ENCODE data around the gene C17orf107.

C17orf107 gene

DNA sequence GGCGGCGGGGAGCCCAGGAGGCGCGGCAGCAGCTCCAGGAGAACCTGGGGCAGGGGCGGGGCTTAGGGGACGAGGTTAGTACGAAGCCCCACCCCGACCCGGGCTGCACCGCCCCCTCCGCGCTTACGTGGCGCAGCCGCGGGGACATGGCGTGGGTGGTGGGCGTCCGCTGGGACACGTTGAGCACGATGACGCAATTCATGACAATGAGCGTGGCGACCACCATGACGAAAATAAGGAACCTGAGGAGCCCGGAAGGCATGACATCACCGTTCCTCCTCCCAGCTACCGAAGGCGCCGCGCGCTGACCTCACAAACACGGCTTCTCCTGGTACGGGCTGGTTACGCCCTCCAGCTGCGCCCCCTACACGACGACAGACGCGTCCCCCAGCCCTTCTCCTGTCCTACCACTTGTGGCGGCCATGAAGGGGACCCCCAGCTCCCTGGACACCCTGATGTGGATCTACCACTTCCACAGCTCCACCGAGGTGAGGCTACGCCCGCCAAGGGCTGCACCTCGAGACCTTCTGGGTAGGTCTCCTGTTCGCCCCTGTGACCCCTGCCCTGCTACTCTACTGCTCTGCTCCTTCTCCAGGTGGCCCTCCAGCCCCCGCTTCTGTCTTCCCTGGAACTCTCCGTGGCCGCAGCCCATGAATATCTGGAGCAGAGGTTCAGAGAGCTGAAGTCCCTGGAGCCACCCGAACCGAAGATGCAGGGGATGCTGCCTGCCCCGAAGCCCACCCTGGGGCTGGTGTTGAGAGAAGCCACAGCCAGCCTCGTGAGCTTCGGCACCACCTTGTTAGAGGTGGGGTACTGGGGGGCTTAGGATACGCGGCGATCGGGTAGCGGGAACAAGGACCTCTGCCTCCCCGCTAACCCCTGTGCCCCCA, at the start of gene C17orf107:
TSS of gene C17orf107 (plus strand) at position 196 of the 890 bp plus-strand sequence. CDS start at position 423, 227 bp downstream.
- TF ChIP-seq GATA2 (IDR thresholded peaks at IDR 0.05; ENCODE audit: low read depth, low read length) (no peak), GATA3 (IDR thresholded peaks at IDR 0.05; ENCODE audit: low read depth, low read length) (no peak)

DNA sequence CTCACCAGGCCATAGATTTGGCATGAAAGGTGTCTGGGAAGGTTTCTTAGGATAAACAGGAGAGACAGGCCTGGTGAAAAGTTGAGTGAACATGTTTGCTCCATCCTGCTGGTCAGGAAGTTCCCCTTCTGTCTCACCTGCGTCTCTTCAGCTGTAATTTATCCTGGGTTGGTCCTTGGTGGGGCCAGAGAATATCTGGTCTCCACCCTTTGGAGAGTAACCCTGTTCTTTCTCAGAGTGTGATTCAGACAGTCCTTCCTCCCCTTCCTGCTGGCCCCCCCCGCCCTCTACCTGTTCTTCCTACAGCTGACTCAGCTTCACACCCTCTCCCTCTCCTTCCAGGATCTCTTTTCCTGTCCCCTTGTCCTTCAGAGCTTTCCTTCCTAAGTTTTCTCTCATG, 49.1 kb upstream of the C17orf107 start:
- TF ChIP-seq GATA3 (IDR thresholded peaks at IDR 0.05; ENCODE audit: low read depth, low read length): no peak
- no peak for TF ChIP-seq GATA2 (IDR thresholded peaks at IDR 0.05; ENCODE audit: low read depth, low read length)

DNA sequence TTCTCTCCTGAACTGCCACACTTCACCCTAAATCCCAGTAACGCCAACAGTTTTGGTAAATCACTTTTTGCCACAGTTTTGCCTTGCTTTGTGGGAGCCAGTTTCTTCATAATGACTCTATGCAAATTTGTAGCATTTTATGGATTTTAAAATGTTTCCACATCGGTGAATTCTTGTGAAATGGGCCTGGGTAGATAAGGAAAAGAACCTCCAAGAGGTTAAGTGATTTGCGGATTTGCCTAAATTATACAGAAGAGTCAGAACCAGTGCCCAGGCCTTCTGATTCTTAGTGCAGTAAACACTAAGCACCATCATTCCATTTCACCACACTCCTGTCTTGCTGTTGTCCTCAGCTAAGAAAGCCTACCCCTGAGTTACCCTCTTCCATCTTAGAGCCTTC, 48.3 kb upstream of the C17orf107 start:
- TF ChIP-seq GATA2 (IDR thresholded peaks at IDR 0.05; ENCODE audit: low read depth, low read length): no peak
- TF ChIP-seq GATA3 (IDR thresholded peaks at IDR 0.05; ENCODE audit: low read depth, low read length): no peak

DNA sequence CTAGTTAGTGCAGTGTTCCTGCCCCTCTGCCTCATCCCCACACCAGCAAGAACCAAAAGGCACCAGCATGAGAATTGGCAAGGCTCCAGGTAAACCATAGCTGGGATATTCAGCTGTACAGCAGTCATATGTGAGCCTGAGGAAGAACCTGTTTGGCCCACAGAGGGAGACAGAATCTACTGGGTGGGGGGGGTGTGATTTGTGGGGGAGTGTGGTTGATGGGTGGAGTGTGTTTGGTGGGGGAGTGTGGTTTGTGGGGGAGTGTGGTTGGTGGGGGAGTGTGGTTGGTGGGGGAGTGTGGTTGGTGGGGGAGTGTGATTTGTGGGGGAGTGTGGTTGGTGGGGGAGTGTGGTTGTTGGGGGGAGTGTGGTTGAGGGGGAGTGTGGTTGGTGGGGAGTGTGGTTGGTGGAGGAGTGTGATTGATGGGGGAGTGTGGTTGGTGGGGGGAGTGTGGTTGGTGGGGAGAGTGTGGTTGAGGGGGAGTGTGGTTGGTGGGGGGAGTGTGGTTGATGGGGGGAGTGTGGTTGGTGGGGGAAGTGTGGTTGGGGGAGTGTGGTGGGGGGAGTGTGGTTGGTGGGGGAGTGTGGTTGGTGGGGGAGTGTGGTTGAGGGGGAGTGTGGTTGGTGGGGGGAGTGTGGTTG, 46.6 kb upstream of the C17orf107 start:
- TF ChIP-seq GATA2 (IDR thresholded peaks at IDR 0.05; ENCODE audit: low read depth, low read length) (no peak), GATA3 (IDR thresholded peaks at IDR 0.05; ENCODE audit: low read depth, low read length) (no peak)

DNA sequence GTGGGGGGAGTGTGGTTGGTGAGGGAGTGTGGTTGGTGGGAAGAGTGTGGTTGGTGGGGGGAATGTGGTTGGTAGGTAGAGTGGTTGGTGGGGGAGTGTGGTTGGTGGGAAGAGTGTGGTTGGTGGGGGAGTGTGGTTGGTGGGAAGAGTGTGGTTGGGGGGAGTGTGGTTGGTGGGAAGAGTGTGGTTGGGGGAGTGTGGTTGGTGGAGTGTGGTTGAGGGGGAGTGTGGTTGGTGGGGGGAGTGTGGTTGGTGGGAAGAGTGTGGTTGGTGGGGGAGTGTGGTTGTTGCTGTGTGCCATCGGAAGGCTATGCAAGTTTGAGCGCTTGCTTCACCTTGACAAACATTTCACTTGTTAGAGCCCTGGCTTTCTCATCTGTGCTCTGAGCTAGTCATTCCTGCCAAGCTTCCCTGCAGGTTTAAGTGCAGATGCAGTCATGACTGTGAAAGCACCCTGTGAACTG, 46.1 kb upstream of the C17orf107 start:
- TF ChIP-seq GATA2 (IDR thresholded peaks at IDR 0.05; ENCODE audit: low read depth, low read length) (no peak), GATA3 (IDR thresholded peaks at IDR 0.05; ENCODE audit: low read depth, low read length) (no peak)

DNA sequence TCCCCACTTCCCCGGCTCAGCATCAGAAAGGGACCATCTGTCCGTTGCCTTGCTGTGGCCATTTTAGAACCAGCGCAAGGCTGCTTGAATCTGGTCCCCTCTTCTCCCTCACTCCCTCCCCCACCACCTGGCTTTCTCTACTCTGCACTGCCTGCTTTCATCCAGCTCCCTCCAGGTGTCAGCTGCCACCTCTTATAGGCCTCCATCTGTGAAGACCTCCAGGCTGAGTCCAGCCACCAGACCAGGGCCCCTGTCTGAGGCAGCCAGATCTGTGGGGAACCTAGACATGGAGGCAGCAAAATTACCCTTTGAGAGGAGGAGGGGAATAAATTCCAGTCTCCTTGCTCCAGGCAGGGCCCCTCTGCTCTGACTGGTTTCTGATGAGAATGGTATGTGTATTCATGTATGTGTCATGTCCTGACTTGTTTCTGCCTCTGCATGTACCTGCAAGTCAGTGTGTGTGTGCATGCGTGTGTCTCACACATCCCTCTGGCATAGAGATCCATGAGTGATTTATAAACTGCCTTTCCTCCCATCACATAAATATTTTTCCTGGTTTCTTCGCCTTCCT, 45.1 kb upstream of the C17orf107 start:
- TF ChIP-seq GATA2 (IDR thresholded peaks at IDR 0.05; ENCODE audit: low read depth, low read length) (no peak), GATA3 (IDR thresholded peaks at IDR 0.05; ENCODE audit: low read depth, low read length) (no peak)

DNA sequence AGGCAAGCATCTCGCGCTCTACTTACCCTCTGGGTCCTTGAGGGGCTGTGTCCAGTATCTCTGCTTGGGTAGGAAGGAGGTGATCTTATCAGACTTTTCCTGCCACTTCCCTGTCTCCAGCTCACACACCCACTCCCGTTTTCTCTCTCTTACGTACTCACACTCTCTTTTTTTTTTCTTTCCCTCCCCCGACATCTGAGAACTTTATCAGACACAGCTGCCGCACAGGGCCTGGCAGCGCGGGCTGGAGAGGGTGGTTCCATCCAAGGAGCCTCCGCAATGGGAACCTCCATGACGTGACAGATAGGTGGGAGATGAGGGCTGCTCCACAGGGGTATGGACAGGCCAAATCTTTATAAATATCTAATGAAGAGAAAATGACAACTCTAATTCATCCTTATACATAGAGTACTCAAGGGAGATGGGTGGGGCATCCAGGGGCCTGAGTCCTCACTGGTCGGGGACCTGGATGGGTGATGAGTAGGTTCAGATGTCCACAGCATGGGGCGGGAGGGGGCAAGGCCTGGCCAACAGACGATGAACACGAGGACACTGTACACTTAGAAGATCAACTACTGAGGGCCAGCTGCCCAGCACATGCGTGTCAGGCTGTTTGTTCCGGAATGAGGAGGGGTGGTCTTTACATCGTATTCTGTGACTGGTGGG, 42.9 kb upstream of the C17orf107 start:
- TF ChIP-seq GATA3 (IDR thresholded peaks at IDR 0.05; ENCODE audit: low read depth, low read length) (no peak), GATA2 (IDR thresholded peaks at IDR 0.05; ENCODE audit: low read depth, low read length) (no peak)

DNA sequence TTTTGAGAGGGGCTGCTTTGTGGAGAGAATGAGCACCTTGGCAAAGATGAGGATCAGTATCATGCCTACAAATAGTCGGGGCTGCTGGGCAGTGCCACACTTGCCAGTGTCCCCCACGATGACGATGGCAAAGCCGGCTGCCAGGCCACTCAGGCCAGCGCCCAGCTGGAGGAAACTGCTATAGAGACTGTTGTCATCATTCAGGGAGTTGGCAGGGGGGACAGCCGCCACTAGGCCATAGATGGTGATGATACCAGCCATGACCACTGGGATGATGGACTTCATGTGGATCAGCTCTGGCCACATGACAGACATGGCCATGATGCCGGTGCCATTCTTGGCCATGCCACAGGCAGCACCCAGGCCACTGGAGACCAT, 42.4 kb upstream of the C17orf107 start:
- TF ChIP-seq GATA2 (IDR thresholded peaks at IDR 0.05; ENCODE audit: low read depth, low read length) (no peak), GATA3 (IDR thresholded peaks at IDR 0.05; ENCODE audit: low read depth, low read length) (no peak)

DNA sequence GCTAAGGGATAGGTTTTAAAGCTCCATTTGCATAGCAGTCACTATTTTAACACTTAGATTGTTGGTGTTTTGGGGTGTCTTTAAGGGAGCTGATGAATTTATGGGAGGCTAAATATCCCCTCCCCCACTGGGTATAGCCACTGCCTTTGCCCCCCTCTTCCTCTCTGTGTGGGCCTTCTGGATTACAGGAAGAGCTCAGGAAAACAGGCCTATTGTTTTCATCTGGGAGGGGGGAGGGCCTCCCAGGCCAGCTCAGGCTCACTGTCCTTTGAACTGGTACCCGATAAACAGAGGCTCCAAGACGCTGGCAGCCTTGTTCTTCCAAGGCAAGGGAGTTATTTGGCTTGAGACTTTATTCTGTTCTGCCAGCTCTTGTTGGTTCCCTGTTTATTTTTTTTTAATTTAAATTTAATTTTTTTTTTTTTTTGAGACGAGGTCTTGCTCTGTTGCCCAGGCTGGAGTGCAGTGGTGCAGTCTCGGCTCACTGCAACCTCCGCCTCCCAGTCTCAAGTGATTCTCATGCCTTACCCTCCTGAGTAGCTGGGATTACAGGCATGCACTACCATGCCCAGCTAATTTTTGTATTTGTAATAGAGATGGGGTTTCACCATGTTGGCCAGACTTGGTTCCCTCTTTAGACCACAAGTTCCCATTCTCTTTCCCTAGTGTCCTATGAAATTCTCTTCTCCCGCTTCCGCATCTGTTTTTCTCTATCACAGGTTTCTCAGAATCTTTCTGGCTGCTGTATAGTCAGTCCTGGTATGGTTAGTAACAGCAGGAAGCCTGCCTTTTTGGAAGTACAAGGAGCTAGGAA, 41.1 kb upstream of the C17orf107 start:
- TF ChIP-seq GATA3 (IDR thresholded peaks at IDR 0.05; ENCODE audit: low read depth, low read length) (no peak), GATA2 (IDR thresholded peaks at IDR 0.05; ENCODE audit: low read depth, low read length) (no peak)

DNA sequence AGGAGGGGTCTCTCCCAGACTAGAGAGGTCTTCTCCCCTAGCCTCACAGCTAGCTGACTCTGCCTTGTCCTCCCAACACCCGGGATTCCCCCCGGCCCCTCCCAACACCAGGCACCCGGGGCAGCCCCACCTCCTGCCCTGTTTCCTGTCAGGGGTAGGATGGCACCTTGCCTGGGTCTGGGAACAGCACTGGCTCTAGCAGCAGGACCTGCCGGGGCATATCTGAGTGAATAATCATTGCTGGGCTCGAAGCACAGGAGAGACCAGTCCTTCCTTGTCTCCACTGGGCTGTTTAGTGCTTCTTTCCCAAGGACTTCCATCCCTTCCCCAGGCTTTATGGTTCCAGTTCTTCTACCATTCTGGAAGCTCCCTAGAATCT, 40.5 kb upstream of the C17orf107 start:
- TF ChIP-seq GATA3 (IDR thresholded peaks at IDR 0.05; ENCODE audit: low read depth, low read length) (no peak), GATA2 (IDR thresholded peaks at IDR 0.05; ENCODE audit: low read depth, low read length) (0 out of 2 replicates have a peak, but pooled peaks have one; percentile 20)

DNA sequence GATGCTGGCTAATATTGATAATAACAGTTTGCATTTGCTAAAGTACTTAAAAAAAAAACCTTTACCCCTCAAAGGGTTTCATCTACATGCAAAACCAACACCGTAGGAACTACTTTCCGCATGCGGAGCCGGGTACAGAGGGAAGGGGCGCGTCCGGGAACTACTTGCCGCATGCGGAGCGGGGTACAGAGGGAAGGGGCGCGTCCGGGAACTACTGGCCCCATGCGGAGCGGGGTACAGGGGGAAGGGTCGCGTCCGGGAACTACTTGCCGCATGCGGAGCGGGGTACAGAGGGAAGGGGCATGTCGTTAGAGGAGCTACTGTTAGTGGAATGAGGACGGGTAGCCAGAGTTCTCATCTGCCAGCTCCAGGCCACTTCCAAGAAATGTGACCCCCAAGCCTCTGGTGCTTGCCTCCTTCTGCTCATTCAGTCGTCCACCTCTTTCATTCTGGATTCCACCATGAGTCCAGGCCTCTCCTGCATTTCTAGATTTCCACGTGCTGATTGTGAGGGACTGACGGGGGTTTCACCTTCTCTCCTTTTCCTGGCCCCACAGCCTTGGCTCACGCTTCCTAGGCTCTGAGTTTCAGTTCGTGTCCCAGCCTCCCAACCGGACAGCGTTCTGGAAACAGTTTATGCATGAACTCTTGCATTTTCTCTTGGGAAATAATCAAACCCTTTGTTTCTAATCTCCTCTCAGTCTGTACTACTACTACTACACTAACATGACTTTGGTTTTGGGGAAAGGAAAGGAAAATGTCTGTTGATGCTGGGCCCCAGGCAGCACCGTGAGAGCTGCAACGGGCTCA, 39.3 kb upstream of the C17orf107 start:
- TF ChIP-seq GATA3 (IDR thresholded peaks at IDR 0.05; ENCODE audit: low read depth, low read length) (no peak), GATA2 (IDR thresholded peaks at IDR 0.05; ENCODE audit: low read depth, low read length) (no peak)

DNA sequence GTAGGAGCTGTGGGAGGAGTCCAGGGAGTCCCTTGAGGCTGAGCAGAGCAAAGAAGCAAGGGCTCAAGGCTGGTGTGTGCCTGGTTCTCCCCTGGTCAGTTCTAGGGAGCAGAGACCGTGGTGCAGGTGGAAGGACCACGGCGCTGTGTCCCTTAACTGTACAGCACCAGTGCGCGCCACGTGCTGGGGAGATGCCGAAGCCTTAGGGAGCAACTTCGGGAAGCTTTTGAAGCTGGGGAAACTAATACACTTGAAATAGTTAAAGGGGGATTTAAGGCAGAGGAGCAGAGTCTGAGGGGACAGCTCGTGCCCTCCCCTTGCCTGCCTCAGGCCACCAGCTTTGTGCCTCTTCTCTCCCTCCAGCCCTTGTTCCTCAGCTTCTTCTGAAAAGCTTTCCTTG, 38.7 kb upstream of the C17orf107 start:
- no peak for TF ChIP-seq GATA2 (IDR thresholded peaks at IDR 0.05; ENCODE audit: low read depth, low read length)
- no peak for TF ChIP-seq GATA3 (IDR thresholded peaks at IDR 0.05; ENCODE audit: low read depth, low read length)
